ENCODE measurements around the gene SNAPC3. TPM values are rescaled to one million over a fixed set of nuclear protein-coding genes. Genes with fewer than 3 reads are reported as not detected.

Gene SNAPC3
- total RNA-seq, 1 experiment from 2014 or later = 28.0 TPM

DNA sequence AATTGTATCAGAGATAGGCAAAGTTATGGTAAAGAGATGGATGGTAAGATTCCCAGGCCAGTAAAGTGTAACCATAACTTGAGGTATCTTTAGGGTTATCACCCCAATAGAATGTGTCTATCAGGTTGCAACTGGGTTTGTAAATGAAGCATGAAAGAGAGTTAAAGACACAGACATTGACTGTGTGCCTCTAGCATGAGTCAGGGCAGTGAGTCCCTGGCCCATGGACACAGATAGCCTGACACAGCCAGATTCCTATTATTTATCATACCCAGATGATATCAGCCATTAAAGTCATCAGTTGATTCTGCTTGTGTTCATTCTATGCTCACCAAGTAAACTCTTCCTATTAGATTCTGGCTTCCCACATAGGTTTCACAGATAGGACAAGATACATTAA lies 33.5 kb upstream of the SNAPC3 start:
- no peak for DNase-seq

More for the DNA sequence above, 33.5 kb upstream of the SNAPC3 start:
- H3K9ac ChIP-seq (ENCODE audit: extremely low read depth, insufficient read length, low read length) = no peak overlapping the region
- no peak overlapping the region for H3K56ac ChIP-seq (ENCODE audit: insufficient read length, low read depth, low read length)
- H3T11ph ChIP-seq (ENCODE audit: low read length) = no peak overlapping the region
- no peak overlapping the region for H3K4me2 ChIP-seq (ENCODE audit: insufficient read depth, insufficient read length, low read length)
- no peak overlapping the region for H2BK20ac ChIP-seq (ENCODE audit: low read depth, low read length, poor library complexity, severe bottlenecking)
- no peaks in the 10 kb centered on the region for H3K36me3 Mint-ChIP-seq (ENCODE audit: insufficient read depth in 1 of 3, low read depth in 3 of 3)
- no peak overlapping the region for H2BK15ac ChIP-seq (ENCODE audit: low read depth, low read length)
- H4K91ac ChIP-seq (ENCODE audit: insufficient read length, low read depth, low read length) = no peak overlapping the region
- H3K4me1 Mint-ChIP-seq = peaks cover 0 to 7% of the 10 kb centered on the region in 2 experiments; a peak in 2 of 4 replicates
- no peak overlapping the region for H2AK5ac ChIP-seq (ENCODE audit: insufficient read length, low read length)
- H3K18ac ChIP-seq (ENCODE audit: insufficient read length, low read depth, low read length) = no peak overlapping the region
- H2AFZ ChIP-seq (ENCODE audit: low read length) = no peak overlapping the region
- H3K4ac ChIP-seq (ENCODE audit: low read depth, low read length) = no peak overlapping the region
- no peak overlapping the region for H4K8ac ChIP-seq (replicated peaks; ENCODE audit: insufficient read length, low read depth, low read length)
- H3K27me3 Mint-ChIP-seq (ENCODE audit: low read depth) = no peaks in the 10 kb centered on the region
- H3K27ac Mint-ChIP-seq = no peak overlapping the region
- no peaks in the 10 kb centered on the region for H3K27me3 ChIP-seq (ENCODE audit: insufficient read depth, low read length)
- TF ChIP-seq, protein P1, sequence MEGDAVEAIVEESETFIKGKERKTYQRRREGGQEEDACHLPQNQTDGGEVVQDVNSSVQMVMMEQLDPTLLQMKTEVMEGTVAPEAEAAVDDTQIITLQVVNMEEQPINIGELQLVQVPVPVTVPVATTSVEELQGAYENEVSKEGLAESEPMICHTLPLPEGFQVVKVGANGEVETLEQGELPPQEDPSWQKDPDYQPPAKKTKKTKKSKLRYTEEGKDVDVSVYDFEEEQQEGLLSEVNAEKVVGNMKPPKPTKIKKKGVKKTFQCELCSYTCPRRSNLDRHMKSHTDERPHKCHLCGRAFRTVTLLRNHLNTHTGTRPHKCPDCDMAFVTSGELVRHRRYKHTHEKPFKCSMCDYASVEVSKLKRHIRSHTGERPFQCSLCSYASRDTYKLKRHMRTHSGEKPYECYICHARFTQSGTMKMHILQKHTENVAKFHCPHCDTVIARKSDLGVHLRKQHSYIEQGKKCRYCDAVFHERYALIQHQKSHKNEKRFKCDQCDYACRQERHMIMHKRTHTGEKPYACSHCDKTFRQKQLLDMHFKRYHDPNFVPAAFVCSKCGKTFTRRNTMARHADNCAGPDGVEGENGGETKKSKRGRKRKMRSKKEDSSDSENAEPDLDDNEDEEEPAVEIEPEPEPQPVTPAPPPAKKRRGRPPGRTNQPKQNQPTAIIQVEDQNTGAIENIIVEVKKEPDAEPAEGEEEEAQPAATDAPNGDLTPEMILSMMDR (conservative IDR thresholded peaks at IDR 0.05) = no peak
- H3K79me1 ChIP-seq (ENCODE audit: insufficient read depth, low read depth, low read length, poor library complexity, severe bottlenecking) = no peaks in the 10 kb centered on the region
- no peak overlapping the region for H3K27ac ChIP-seq (ENCODE audit: insufficient read length, low read depth, low read length)
- no peaks in the 10 kb centered on the region for H3K9me3 ChIP-seq (ENCODE audit: control insufficient read depth, low read depth, low read length)
- H4K5ac ChIP-seq (ENCODE audit: insufficient read length, low read depth, low read length) = no peak overlapping the region
- H3K23ac ChIP-seq (ENCODE audit: insufficient read length, low read depth, low read length) = no peak overlapping the region
- no peaks in the 10 kb centered on the region for H4K20me1 ChIP-seq (ENCODE audit: control insufficient read depth, insufficient read depth, insufficient read length)
- no peaks in the 10 kb centered on the region; a peak in 1 of 5 replicates for H3K9me3 Mint-ChIP-seq
- no peak overlapping the region for H2BK5ac ChIP-seq (ENCODE audit: insufficient read length, low read length)
- no peak overlapping the region for H2BK12ac ChIP-seq (ENCODE audit: insufficient read length, low read depth, low read length)
- no peaks in the 10 kb centered on the region for H3K4me1 ChIP-seq (ENCODE audit: insufficient read depth, low read length)
- H3K14ac ChIP-seq (ENCODE audit: insufficient read depth, low read length) = no peak overlapping the region
- no peaks in the 10 kb centered on the region for H3K23me2 ChIP-seq (ENCODE audit: insufficient read length, low read depth, low read length, poor library complexity, severe bottlenecking)
- H2BK120ac ChIP-seq (ENCODE audit: low read depth, low read length, poor library complexity, severe bottlenecking) = no peak overlapping the region
- no peaks in the 10 kb centered on the region for H3K79me2 ChIP-seq (ENCODE audit: insufficient read depth, low read length)
- H3K4me3 Mint-ChIP-seq = no peak overlapping the region

Data from H9 (cell line).